GM10248 (cell line): Measurements from ENCODE around the gene MAZ.
"Not testable (repeated sequence)": the region's sequence is repeated elsewhere in the genome, so short reads cannot be mapped to it uniquely, and the experiment has no call there.

ENCODE experiments used
- CTCF ChIA-PET: fragments of 300-600 bp; sonication (Branson Sonifier 250); formaldehyde crosslinking; extraction: SDS; loops from one replicate; lab custom pipeline; 2021; ENCODE audit warnings: antibody characterized with exemption; lab: Yijun Ruan, JAX
- POLR2A ChIA-PET: fragments of 350-650 bp; sonication (Branson Sonifier 250); formaldehyde crosslinking; extraction: SDS; loops from one replicate; lab custom pipeline; 2020; ENCODE audit warnings: antibody characterized with exemption; lab: Yijun Ruan, JAX
- DNase-seq: peaks from one replicate; pipeline ENCODE4 v3.0.0; 2012; ENCODE audit errors: extremely low spot score
- TF ChIP-seq, protein P1 (sequence below): IDR thresholded peaks from 2 replicates; pipeline ENCODE4 v1.5.1; 2012; ENCODE audit warnings: mild to moderate bottlenecking, low read depth; ENCODE audit errors: extremely low read depth, missing control alignments, control extremely low read depth

The MAZ gene

DNA sequence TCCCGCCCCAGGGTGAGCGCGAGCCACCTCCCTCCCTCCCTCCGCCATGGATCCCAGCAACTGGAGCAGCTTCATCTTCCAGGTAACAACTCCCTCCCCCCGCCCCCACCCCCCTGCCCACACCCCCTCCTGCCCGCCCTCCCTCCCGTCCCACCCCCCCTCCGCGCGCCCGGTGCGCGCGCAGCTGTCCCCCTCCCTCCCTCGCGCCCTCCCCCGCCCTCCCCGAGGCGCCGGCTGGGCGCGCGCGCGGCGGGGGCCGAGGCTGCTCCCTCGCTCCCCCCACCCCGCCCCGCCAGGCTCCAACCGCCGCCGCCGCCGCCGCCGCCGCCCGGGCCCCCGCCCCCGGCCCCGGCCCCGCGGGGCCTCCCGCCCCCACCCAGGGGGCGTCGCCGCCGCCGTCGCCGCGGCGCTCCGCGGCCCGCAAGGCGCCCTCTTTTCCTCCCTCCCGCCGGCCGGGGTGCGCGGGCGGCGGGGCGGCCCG is at the start of gene MAZ:
TSS of gene MAZ (plus strand) at position 431 of the 481 bp plus-strand sequence. CDS start 173 bp downstream, outside the sequence.
- TF ChIP-seq, protein P1, sequence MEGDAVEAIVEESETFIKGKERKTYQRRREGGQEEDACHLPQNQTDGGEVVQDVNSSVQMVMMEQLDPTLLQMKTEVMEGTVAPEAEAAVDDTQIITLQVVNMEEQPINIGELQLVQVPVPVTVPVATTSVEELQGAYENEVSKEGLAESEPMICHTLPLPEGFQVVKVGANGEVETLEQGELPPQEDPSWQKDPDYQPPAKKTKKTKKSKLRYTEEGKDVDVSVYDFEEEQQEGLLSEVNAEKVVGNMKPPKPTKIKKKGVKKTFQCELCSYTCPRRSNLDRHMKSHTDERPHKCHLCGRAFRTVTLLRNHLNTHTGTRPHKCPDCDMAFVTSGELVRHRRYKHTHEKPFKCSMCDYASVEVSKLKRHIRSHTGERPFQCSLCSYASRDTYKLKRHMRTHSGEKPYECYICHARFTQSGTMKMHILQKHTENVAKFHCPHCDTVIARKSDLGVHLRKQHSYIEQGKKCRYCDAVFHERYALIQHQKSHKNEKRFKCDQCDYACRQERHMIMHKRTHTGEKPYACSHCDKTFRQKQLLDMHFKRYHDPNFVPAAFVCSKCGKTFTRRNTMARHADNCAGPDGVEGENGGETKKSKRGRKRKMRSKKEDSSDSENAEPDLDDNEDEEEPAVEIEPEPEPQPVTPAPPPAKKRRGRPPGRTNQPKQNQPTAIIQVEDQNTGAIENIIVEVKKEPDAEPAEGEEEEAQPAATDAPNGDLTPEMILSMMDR, result no peak
- ChIA-PET CTCF (interaction anchor here (3.6 kb wide), 1 partner anchor 11 kb away, joined by 39 read pairs; the partner anchor contains the start of gene PAGR1), POLR2A (no interaction called here)
- peak; percentile 83 for DNase-seq

- CTCF ChIA-PET, result interaction anchor here (0.8 to 2.8 kb wide), 4 partner anchors 12 to 34 kb away, joined by 3 to 9 read pairs (median 4); partner anchors contain the start of gene KIF22
- no peak for DNase-seq
- POLR2A ChIA-PET, result interaction anchor here (0.7 kb wide), 1 partner anchor 60 kb away, joined by 3 read pairs; the partner anchor contains the start of gene PAGR1
- TF ChIP-seq, protein P1, result no peak
Observed at GRCh38 chr16:29756654-29757053, 49.7 kb upstream of the MAZ start.

GRCh38 chr16:29757086-29757485 is 49.2 kb upstream of the MAZ start:
- DNase-seq, POLR2A ChIA-PET: not testable (repeated sequence)
- CTCF ChIA-PET, result interaction anchor here (0.8 to 2.8 kb wide), 4 partner anchors 11 to 33 kb away, joined by 3 to 9 read pairs (median 4); partner anchors contain the start of gene KIF22

- DNase-seq, result no peak
- ChIA-PET POLR2A (no interaction called here), CTCF (interaction anchor here (2.8 kb wide), 1 partner anchor 32 kb away, joined by 9 read pairs; the partner anchor contains the start of gene KIF22)
- TF ChIP-seq, protein P1, result no peak
Observed at GRCh38 chr16:29757950-29758466, 48.3 kb upstream of the MAZ start.

- POLR2A ChIA-PET, result no interaction called here
- CTCF ChIA-PET, result interaction anchor here (0.9 to 1.0 kb wide), 2 partner anchors 11 to 23 kb away, joined by 3 read pairs; no protein-coding TSS in a partner anchor
- TF ChIP-seq, protein P1, result no peak
- DNase-seq, result no peak
Observed at GRCh38 chr16:29760567-29761279, 45.6 kb upstream of the MAZ start.

DNA sequence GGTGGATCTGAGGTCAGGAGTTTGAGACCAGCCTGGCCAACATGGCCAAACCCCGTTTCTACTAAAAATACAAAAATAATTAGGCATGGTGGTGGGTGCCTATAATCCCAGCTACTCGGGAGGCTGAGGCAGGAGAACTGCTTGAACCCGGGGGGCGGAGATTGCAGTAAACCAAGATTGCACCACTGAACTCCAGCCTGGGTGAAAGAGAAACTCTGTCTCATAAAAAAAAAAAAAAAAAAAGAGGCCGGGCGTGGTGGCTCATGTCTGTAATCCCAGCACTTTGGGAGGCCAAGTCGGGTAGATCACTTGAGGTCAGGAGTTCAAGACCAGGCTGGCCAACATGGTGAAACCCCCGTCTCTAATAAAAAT is 45.1 kb upstream of the MAZ start:
- POLR2A ChIA-PET, DNase-seq, CTCF ChIA-PET: not testable (repeated sequence)

- ChIA-PET POLR2A (no interaction called here), CTCF (no interaction called here)
- TF ChIP-seq, protein P1, result no peak
- DNase-seq, result no peak
Observed at GRCh38 chr16:29761882-29762281, 44.4 kb upstream of the MAZ start.
